GM18505 (cell line): ENCODE measurements around the gene AKR7A2.
A peak's percentile ranks its signal among the peaks of the same experiment; 100 is the strongest.

Source experiments
- ATAC-seq: cut with Tn5 transposase; IDR thresholded peaks from one replicate; pipeline ENCODE4 v1.9.1; 2021; ENCODE audit not compliant: unreplicated experiment
- POLR2A ChIP-seq: IDR thresholded peaks from 4 replicates; pipeline ENCODE4 v1.6.1; 2011; ENCODE audit warnings: borderline replicate concordance; ENCODE audit not compliant: insufficient read depth, insufficient read length; ENCODE audit errors: extremely low read depth

AKR7A2 gene

DNA sequence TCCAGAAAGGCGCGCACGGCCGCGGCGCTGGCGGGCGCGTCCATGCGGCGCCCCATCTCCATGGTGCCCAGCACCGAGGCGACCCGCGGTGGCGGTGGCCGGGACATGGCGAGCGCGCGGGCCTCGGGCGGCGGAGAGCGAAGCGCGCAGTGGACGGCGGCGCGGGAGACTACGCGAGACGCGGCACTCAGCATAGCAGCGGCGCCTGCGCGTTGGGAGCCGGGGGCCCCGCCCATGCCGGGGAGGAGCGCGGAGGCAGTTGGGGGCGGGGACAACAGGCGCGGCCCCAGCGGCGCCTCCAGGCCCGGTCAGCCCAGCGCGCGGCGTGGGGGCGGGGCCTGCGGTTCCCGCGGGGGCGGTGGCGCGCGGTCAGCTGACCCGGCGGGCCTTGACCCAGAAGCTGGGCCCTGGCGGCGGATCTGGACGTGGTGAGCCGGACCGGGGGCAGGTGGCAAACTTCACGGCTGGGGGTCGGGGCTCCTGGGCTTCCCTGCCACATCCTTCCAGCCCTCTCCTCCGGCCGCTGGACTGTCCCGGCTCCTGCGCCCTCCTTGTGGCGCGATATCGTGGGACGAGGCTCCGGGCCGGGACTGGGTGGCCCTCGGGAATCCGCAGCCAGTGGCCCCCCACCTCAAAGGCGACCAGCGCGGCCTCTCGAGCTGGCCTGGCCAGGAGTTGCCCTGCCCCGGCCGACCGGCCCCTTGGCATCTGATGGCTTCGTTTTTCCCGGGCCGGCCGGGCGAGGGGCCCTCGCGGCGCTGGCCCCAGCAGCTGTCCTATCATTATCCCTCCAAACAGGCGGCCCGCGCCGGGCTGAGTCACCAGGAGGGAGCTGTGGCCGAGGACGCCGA is at the start of gene AKR7A2, which contains the start of gene SLC66A1:
TSS of gene AKR7A2 (minus strand) at position 214 of the 851 bp plus-strand sequence. CDS start at position 194, 20 bp downstream.
TSS of gene SLC66A1 (plus strand) at position 396 of the 851 bp plus-strand sequence. CDS start 5,352 bp downstream, outside the sequence.
- TF ChIP-seq POLR2A: peak; percentile 78
- peak; percentile 64 for ATAC-seq

DNA sequence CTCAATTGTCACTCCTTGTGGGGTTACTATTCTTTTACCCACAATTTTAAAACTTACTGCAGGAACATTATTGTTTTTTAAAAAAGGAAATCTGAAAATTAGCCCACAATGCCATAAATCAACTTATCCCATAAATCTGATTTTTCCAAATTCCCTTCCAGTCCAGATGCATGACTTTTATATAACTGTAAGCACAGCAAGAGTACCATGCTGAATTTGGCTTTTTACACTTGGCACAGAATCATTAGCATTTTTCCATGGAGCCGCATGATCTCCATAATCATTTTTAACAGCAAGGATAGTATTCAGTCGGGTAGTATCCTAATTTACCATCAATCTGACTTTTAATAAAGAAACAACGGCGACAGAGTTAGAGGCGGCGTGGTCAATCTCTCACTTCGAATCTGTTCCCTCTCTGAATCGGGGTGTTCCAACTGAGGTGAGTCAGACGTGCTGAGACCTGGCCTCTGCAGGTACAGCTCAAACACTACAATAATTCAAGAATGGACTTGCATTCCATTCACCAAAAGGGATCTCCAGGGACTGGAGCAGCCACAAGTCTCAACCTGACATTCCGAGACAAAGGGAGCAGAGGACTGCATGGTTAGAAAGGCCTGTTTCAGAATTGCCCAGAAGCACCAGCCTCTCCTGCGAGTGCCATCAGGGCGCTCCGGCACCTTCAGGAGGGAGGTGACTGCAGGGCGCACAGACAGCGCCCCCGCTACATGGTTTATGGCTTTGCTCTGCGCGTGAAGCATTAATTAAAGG is 49.1 kb upstream of the AKR7A2 start:
- no peak for ATAC-seq
- TF ChIP-seq POLR2A: no peak

DNA sequence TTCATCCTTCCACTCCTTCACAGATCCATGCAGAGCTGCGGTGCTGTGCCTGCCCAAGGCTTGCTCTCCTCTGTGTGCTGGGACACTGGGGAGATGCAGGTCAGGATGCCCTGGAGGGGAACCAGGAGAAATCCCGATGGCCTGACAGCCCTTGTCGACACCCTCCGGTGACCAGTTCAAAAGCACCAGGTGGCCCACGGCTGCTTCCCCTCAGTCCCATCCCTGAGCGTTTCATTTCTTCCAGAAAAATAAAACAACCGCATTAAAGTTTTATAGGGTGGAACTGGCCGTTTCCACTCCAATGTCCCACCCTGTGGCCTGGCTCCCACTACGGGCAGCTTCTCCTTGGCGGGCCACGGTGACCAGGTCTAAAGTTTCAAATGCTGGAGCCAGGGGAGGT is 48.5 kb upstream of the AKR7A2 start:
- no peak for TF ChIP-seq POLR2A
- no peak for ATAC-seq

DNA sequence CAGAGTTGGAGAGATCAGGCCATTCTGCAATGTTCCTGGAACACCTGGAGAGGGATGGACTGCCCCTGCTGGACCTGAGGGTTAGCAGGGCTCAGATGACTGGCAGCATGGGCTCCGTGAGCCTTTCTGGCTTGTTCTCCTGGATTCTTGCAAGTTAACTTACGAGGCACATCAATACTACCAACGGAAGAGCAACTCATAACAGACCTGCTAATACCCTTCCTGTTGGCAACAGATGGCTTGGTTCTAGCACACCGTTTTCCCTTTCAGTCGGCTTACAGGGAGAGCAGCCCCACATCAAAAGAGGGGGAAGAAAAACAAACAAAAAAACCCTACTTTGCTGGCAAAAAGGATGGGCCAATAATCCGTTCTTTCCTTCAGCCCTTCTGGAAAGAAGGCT is 48.1 kb upstream of the AKR7A2 start:
- ATAC-seq: no peak
- TF ChIP-seq POLR2A: no peak

DNA sequence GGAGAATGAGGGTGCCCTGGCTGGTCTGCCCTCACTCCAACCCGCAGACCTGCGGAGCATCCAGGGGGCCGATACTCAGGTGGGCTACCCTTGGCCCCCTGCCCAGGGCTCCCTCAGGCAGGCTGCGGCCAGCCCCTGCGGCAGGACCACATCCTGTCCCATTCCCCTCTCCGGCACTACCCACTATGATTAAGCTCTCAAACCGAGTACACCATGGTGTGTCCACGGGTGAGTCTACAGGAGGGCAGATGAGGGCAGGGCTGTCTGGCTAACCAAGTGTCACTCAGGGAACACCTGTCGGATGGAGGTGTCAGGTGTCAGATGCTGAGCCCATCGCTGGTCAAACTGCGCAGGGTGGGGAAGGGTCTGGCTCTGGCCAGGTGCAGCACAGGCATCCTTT is 47.4 kb upstream of the AKR7A2 start:
- ATAC-seq: no peak

DNA sequence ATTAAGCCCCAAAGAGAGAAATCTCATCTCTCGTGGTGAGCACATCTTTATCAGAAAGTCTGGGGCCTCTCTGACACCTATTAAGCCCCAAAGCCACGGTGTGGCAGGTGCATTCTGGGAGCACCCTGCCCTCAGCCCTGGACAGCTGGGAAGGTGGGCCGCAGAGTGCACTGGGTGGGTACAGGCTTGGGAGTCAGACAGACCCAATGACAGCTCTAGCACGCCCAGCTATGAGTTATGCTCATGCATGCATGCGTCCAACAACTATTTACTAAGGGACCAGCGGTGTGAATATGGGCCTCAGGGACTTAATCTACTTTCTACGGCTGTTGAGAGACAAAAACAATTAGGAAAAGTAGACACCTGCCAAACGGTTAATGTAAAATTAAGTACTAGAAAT is 46.8 kb upstream of the AKR7A2 start:
- TF ChIP-seq POLR2A: no peak
- ATAC-seq: no peak

More for the DNA sequence above, 47.4 kb upstream of the AKR7A2 start:
- no peak for TF ChIP-seq POLR2A

DNA sequence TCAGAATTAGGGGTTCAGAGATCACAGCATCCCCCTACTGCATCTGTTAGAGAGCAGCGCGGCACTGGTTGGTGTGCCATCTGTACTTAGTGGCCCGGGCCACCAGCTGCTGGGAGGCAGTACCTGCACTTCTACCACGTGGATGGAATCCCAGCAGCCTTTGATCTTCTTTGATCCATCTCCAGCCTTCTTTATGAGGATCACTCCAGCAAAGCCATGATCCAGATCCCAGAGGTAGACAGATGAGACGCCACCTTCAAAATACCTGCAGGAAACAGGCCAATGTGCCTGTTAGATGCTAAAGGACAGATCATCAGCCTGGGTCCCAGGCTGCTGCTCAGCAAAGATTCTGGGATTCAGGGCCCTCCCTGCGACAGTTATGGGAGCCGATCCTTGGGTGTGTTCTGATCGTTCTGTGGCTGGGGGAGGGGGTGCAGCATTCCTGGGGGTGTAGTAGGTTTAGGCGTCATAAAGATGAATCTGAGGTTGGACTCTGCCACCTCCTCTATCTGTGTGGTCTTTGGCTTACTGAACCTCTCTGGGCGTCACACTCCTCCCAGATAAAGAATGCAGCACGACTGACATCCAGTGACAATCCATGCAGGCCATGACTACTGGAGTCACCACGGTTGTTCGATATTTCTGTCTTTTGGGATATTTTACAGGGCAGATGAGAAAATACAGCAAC is 45.5 kb upstream of the AKR7A2 start:
- TF ChIP-seq POLR2A: no peak
- ATAC-seq: no peak

DNA sequence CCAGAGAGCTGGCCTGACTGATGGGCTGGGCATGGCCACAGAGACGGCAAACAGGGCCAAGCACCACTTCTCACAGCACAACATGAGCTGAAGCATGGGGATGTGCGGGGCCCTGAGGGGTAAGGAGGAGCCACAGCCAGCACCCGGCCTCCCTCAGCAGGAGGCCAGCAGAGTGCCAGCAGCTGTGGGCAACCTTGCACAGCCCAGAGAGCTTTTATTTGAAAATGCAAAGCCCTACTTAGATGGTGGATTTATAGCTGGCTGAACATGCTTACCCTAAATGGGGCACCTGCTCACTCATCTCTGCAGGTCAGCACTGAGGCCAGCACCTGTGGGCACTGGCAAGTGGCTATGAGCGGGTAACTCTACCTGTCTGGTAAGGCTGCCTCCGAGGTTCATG is 44.3 kb upstream of the AKR7A2 start:
- ATAC-seq: no peak
- no peak for TF ChIP-seq POLR2A

DNA sequence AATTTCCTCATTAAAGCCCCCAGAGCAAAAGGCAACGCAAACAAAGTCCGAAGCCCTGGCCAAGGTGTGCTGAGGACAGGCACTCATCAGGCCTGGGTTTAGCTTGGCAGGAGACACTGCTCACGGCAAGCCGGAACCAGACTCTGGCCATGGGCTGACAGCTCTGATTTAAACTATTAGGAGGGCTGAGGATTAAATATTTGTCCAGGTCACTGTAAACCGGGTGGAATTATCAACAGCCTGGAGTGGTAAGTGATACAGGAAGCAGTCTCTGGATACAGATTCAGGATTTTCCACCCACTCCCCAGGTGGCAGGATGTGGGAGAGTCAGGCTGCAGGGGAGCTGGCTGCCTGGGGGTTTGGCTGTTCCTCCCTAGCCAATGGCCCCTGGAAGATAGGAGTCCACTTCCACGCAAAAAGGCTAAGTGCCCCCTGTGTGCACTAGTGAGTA is 42.6 kb upstream of the AKR7A2 start:
- no peak for ATAC-seq
- no peak for TF ChIP-seq POLR2A

DNA sequence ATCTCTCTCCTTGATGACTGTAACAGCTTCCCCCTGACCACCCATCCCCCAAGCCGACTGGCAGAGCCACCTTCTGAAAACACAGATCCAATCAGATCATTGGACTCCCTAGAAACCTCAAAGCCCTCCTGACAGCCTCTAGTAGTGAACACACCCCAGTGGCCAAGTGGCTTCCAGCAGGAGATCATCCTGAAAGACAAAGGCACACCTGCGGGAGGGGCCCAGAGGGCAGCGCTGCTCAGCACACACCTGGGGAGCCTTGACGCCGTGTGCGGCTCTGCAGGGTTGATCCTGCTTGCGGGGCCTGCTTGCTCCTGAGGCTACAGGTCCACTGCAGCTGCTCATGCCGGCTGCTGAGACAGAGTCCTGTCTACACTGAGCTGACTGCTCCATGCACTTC is 41.7 kb upstream of the AKR7A2 start:
- no peak for ATAC-seq
- no peak for TF ChIP-seq POLR2A

DNA sequence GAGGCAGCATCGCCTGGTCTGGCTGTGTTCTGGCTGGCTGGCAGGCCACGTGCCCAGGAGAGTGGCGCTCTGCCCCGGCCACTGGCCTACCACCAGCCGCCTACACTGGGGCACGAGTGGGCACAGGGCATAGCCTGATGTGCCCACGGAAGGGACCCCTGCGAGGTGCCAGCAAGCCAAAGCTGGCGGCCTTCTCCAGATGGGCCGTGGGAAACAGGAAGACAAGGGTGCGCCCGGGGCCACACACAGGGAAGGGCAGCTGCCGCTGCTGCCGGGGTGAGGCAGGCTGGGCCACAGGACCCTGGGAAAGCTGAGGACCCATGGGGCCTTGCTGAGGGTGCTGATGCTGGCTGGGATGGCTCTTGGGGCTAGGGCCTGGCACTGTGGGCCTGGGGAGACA is 40.9 kb upstream of the AKR7A2 start:
- no peak for ATAC-seq
- TF ChIP-seq POLR2A: no peak

DNA sequence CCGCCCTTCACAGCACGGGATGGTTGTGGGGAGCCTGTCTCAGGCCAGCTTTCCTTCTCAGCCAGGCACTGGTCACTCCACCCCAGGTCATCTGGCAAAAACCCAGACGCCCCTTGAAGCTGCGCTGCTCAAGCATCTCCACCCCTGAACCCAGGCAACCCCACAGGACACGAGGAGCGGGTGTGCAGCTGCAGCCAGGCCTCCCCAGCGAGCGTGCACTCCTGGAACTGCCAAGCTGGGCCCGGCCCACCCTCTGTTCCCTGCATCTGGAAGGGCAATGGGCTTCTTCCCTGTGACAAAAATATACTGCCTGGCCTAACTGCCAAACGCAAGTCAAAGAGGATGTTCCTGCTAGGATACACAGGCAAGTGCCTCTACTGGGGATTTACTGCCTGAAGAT is 39.9 kb upstream of the AKR7A2 start:
- TF ChIP-seq POLR2A: no peak
- no peak for ATAC-seq

DNA sequence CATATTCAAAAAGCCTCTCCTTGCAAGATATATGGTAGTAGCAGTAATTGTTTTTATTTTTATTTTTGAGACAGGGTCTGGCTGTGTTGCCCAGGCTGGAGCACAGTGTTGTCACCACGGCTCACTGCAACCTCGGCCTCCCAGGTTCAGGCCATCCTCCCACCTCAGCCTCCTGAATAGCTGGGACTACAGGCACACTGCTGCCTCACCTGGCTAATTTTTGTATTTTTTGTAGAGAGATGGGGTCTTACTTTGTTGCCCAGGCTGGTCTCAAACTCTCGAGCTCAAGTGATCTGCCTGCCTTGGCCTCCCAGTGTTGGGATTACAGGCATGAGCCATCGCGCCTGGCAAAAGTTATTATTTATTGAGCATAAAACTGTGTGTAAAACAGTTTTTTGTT is 38.6 kb upstream of the AKR7A2 start:
- TF ChIP-seq POLR2A: no peak
- ATAC-seq: no peak

DNA sequence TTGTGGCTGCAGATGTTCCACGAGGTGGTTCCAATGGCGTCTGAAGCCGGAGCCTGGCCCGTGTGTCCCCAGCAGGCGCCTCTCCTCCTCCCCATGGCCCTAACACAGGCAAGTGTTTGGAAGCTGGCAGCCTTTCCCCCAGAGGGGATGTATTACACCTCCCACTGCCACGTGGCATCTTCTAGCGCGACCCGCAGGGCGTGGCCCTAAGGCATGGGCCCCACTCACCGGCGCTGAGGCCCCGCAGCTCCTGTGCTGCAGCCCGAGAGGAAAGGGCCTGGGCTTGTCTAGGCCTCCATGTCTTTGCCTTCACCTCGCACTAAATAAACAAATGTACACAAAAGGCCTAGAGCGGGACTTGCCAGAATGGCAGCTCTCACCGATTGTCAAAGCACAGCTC is 38.1 kb upstream of the AKR7A2 start:
- TF ChIP-seq POLR2A: no peak
- no peak for ATAC-seq
